HL-60 (cell line): ENCODE results near the gene ITGAE.

ENCODE experiments used
- DNase-seq, 2 experiments: peaks; one replicate each; pipeline ENCODE4 v3.0.0-alpha.2; 2010 to 2020; ENCODE audit warnings: low read depth in 1 of 2, low spot score in 1 of 2
- H3K27ac ChIP-seq: fragments of 250-450 bp; sonication (Bioruptor Pico); replicated peaks from 2 replicates; pipeline ENCODE4 v1.5.1; 2020; ENCODE audit warnings: mild to moderate bottlenecking, moderate library complexity
- H3K27me3 ChIP-seq: fragments of 250-450 bp; sonication (Bioruptor Pico); 2 replicates; pipeline ENCODE4 v1.5.1; 2021; ENCODE audit warnings: mild to moderate bottlenecking, moderate library complexity; ENCODE audit not compliant: insufficient read depth, poor library complexity, severe bottlenecking
- H3K4me3 ChIP-seq: replicated peaks from 2 replicates; pipeline ENCODE4 v1.5.1; 2011; ENCODE audit warnings: mild to moderate bottlenecking, control low read depth, low read length; ENCODE audit not compliant: insufficient read depth
- GABPA ChIP-seq: IDR thresholded peaks from 2 replicates; pipeline ENCODE4 v1.6.1; 2012; ENCODE audit warnings: low read depth
- POLR2AphosphoS5 ChIP-seq: IDR thresholded peaks from 2 replicates; pipeline ENCODE4 v1.6.1; 2012; ENCODE audit warnings: low read depth
- SPI1 ChIP-seq: IDR thresholded peaks from 2 replicates; pipeline ENCODE4 v1.6.1; 2012; ENCODE audit warnings: low read depth, mild to moderate bottlenecking, borderline replicate concordance
- TF ChIP-seq, protein P1 (sequence below): IDR thresholded peaks from 2 replicates; pipeline ENCODE4 v1.6.1; 2012; ENCODE audit warnings: low read depth; ENCODE audit not compliant: insufficient replicate concordance
- TF ChIP-seq, protein P2 (sequence below): IDR thresholded peaks from one replicate; pipeline ENCODE4 v1.5.1; 2011; ENCODE audit warnings: low read length, control low read depth, inconsistent platforms; ENCODE audit not compliant: insufficient read depth

The ITGAE gene

DNA sequence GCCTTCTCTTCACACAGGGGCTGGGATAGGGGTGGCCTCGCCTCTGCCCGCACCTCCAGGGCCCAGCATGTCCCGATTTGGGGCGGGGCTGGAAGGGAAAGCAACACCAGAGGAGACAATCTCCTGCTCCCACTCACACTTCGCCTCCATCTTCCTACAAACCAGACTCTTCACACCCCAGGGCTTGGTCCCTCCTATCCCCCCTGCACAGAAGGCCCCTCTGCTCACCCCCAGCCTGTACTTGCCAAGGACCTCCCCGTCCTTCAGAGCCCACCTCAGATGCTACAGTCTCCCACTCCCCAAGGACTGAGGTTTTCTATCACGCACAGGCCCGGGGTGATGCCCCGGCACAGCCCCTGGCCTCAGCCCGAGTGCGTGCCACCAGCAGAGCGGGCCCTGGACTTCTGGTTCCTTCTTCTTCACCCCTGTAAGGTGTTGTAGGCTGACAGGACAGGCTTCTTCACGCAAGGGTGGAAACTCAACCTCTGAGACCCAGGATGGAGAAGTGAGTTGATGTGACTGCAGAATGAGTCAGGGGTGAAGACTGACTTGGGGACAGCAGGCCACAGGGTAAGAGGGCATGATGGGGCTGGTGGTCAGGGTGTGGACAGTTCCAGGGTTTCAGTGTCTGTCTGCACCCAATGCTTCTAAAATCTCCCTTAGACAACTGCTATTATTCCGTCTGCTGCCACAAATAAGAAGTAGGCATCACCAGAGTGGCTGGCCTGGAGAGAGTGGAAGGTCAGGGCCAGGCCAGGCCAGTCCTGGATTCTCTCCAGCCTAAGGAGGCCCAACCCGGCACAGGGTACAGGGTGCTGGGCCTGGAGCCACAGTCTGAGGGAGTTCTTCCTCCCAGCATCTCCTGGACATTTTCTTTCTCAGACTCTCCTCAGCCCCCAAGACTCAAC is 2.5 kb downstream of the ITGAE start:
- H3K4me3 ChIP-seq = no peak overlapping the region
- no peak for TF ChIP-seq POLR2AphosphoS5
- TF ChIP-seq SPI1 = no peak
- TF ChIP-seq, protein P1, sequence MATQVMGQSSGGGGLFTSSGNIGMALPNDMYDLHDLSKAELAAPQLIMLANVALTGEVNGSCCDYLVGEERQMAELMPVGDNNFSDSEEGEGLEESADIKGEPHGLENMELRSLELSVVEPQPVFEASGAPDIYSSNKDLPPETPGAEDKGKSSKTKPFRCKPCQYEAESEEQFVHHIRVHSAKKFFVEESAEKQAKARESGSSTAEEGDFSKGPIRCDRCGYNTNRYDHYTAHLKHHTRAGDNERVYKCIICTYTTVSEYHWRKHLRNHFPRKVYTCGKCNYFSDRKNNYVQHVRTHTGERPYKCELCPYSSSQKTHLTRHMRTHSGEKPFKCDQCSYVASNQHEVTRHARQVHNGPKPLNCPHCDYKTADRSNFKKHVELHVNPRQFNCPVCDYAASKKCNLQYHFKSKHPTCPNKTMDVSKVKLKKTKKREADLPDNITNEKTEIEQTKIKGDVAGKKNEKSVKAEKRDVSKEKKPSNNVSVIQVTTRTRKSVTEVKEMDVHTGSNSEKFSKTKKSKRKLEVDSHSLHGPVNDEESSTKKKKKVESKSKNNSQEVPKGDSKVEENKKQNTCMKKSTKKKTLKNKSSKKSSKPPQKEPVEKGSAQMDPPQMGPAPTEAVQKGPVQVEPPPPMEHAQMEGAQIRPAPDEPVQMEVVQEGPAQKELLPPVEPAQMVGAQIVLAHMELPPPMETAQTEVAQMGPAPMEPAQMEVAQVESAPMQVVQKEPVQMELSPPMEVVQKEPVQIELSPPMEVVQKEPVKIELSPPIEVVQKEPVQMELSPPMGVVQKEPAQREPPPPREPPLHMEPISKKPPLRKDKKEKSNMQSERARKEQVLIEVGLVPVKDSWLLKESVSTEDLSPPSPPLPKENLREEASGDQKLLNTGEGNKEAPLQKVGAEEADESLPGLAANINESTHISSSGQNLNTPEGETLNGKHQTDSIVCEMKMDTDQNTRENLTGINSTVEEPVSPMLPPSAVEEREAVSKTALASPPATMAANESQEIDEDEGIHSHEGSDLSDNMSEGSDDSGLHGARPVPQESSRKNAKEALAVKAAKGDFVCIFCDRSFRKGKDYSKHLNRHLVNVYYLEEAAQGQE = no peak
- TF ChIP-seq GABPA = no peak
- TF ChIP-seq, protein P2, sequence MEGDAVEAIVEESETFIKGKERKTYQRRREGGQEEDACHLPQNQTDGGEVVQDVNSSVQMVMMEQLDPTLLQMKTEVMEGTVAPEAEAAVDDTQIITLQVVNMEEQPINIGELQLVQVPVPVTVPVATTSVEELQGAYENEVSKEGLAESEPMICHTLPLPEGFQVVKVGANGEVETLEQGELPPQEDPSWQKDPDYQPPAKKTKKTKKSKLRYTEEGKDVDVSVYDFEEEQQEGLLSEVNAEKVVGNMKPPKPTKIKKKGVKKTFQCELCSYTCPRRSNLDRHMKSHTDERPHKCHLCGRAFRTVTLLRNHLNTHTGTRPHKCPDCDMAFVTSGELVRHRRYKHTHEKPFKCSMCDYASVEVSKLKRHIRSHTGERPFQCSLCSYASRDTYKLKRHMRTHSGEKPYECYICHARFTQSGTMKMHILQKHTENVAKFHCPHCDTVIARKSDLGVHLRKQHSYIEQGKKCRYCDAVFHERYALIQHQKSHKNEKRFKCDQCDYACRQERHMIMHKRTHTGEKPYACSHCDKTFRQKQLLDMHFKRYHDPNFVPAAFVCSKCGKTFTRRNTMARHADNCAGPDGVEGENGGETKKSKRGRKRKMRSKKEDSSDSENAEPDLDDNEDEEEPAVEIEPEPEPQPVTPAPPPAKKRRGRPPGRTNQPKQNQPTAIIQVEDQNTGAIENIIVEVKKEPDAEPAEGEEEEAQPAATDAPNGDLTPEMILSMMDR = no peak
- DNase-seq = no peak
- no peak overlapping the region; the same call in none of the 2 replicates for H3K27ac ChIP-seq
- no peaks in the 10 kb centered on the region for H3K27me3 ChIP-seq

DNA sequence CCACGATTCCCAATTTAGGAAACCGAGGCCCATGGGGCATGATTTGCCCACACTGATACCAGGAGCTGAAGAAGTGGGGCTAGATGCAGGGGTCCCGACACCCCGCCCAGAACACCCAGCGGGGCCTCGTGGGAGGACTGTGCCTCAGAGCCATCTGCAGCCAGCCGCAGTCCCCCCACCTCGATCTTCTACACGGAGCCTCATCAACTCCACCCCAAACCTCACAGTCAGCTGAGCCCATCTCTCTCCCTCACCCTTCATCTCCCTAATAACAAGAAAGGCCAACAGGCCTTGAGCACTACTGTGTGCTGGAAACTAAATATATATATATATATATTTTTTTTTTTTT is 4.2 kb downstream of the ITGAE start:
- no peak overlapping the region for H3K27ac ChIP-seq
- no peak for DNase-seq
- no peak overlapping the region for H3K4me3 ChIP-seq
- TF ChIP-seq SPI1 (no peak), GABPA (no peak), POLR2AphosphoS5 (no peak)
- TF ChIP-seq, protein P1 = no peak
- TF ChIP-seq, protein P2 = no peak
- H3K27me3 ChIP-seq = no peaks in the 10 kb centered on the region

DNA sequence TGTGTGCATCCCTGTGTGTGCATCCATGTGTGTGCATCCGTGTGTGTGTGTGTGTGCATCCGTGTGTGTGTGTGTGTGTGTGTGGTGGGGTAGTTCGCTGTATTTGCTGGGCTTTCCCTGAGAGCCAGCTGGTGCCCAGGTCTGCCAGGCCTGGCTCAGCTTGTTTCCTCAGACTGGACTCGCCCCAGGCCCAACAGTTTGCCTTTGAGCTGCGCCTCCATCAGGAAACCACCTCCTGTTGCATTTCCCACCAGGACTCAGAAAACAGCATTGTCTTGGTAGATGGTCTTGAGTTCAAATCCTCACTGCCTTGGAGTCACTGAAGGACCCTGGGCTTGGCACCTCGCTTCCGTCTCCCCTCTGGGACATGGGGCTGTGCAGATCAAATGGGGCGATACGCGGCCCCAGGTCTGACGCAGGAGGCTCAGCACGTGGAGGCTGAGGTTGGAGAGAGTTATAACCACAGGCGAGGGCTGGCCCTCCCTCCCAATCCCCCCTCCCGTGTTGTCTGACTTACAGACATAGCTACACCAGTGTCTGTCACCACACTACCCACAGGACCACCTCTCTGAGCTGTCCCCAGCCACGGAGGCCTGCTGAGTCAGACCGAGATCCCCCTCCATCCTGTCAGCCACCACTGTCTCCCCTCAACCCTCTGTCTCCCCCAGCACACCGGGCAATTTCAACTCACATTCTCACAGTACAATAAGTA is 4.7 kb downstream of the ITGAE start:
- Histone ChIP-seq H3K27ac (no peak overlapping the region), H3K4me3 (no peak overlapping the region), H3K27me3 (no peaks in the 10 kb centered on the region)
- TF ChIP-seq, protein P1 = no peak
- TF ChIP-seq, protein P2 = no peak
- TF ChIP-seq GABPA (no peak), SPI1 (no peak), POLR2AphosphoS5 (no peak)
- no peak for DNase-seq
